DOHH2 (cell line): ENCODE measurements around the gene CCHCR1.
A peak's percentile ranks its signal among the peaks of the same experiment; 100 is the strongest.

Experiments
- H3F3A ChIP-seq: fragments of 200-600 bp; sonication (generic), shearing (Covaris generic); 2 replicates; pipeline ENCODE4 v1.6.0; 2016; ENCODE audit warnings: antibody characterized with exemption, mild to moderate bottlenecking; ENCODE audit not compliant: control insufficient read depth, insufficient read depth
- H3K27ac ChIP-seq: fragments of 200-600 bp; sonication (generic); 2 replicates; pipeline ENCODE4 v1.5.1; 2014; ENCODE audit warnings: low read depth, mild to moderate bottlenecking, low read length, moderate library complexity
- H3K27me3 ChIP-seq: fragments of 200-600 bp; sonication (generic); 2 replicates; pipeline ENCODE4 v1.6.1; 2014; ENCODE audit warnings: mild to moderate bottlenecking, low read length, mixed read lengths; ENCODE audit not compliant: control insufficient read depth
- H3K36me3 ChIP-seq: fragments of 200-600 bp; sonication (generic); 2 replicates; pipeline ENCODE4 v1.6.1; 2014; ENCODE audit warnings: mild to moderate bottlenecking, low read length, moderate library complexity, mixed read lengths; ENCODE audit not compliant: control insufficient read depth
- H3K4me1 ChIP-seq: fragments of 200-600 bp; sonication (generic); 2 replicates; pipeline ENCODE4 v1.6.1; 2014; ENCODE audit warnings: mild to moderate bottlenecking, low read length, mixed read lengths; ENCODE audit not compliant: control insufficient read depth
- H3K4me2 ChIP-seq: fragments of 200-600 bp; sonication (generic); 2 replicates; pipeline ENCODE4 v1.6.0; 2014; ENCODE audit warnings: mild to moderate bottlenecking, low read length, moderate library complexity
- H3K4me3 ChIP-seq: fragments of 200-600 bp; sonication (generic); 2 replicates; pipeline ENCODE4 v1.5.1; 2014; ENCODE audit warnings: mild to moderate bottlenecking, low read length, mixed read lengths
- H3K79me2 ChIP-seq: fragments of 200-600 bp; sonication (generic); 2 replicates; pipeline ENCODE4 v1.6.1; 2014; ENCODE audit warnings: mild to moderate bottlenecking, low read length, mixed read lengths; ENCODE audit not compliant: control insufficient read depth
- H3K9me2 ChIP-seq: fragments of 200-600 bp; sonication (generic); replicated peaks from 2 replicates; pipeline ENCODE4 v1.6.1; 2014; ENCODE audit warnings: mild to moderate bottlenecking, low read length, mixed read lengths; ENCODE audit not compliant: control insufficient read depth
- H3K9me3 ChIP-seq: fragments of 200-600 bp; sonication (generic); 2 replicates; pipeline ENCODE4 v1.6.1; 2014; ENCODE audit warnings: antibody characterized with exemption, low read length, mixed read lengths; ENCODE audit not compliant: control insufficient read depth, insufficient read depth
- H4K20me1 ChIP-seq: fragments of 200-600 bp; sonication (generic); 2 replicates; pipeline ENCODE4 v1.6.0; 2014; ENCODE audit warnings: low read depth, mild to moderate bottlenecking, antibody characterized with exemption, low read length, moderate library complexity; ENCODE audit not compliant: control insufficient read depth, insufficient read depth
- EZH2phosphoT487 ChIP-seq: fragments of 200-600 bp; sonication (generic); IDR thresholded peaks from 2 replicates; pipeline ENCODE4 v1.6.1; 2017; ENCODE audit warnings: borderline replicate concordance, mild to moderate bottlenecking, antibody characterized with exemption, low read length, moderate library complexity, mixed read lengths
- TF ChIP-seq, protein P1 (sequence below): fragments of 200-600 bp; sonication (generic); IDR thresholded peaks from one replicate; pipeline ENCODE4 v1.5.1; 2014; ENCODE audit warnings: antibody characterized with exemption, mild to moderate bottlenecking, low read depth, low read length; ENCODE audit not compliant: poor library complexity, severe bottlenecking

The CCHCR1 gene

DNA sequence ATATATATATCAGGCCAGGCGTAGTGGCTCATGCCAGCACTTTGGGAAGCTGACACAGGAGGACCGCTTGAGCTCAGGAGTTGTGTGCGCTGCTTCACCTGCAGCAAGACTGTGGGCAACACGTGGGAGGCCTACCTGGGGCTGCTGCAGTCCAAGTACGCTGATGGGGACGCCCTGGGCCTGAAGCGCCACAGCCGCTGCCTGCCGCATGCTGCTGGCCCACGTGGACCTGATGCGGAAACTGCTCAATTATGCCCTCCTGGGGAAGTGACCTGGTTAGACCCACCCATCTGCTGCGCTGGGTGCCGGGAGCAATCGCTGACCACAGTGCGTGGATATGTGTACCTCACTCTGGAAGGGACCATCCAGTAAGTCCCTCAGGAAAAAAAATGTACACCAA lies 17.0 kb downstream of the CCHCR1 start:
- Histone ChIP-seq H3K4me1 (peaks cover 5% of the 10 kb centered on the region), H3K27me3 (no peaks in the 10 kb centered on the region)

DNA sequence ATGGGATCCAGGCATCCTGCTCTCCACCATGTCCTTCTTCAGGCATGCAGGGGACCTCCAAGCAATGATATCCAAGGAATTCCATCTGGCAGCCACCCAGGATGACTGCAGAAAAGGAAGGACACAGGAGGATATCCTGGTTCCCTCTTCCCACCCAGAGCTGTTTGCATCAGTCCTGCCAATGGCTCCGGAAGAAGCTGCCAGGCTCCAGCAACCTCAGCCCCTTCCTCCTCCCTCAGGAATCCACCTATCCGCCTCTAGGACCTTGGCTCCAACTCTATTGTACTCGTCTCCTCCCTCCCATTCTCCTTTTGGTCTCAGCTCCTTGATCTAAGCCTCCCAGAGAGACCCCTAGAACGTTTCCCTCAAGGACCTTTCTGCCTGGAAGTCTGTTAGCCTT lies 18.0 kb downstream of the CCHCR1 start:
- Histone ChIP-seq H3K4me2 (no peak overlapping the region), H3K27ac (no peak overlapping the region), H3K9me3 (no peaks in the 10 kb centered on the region), H3K4me3 (no peak overlapping the region), H3K4me1 (peaks cover 5% of the 10 kb centered on the region), H3K36me3 (peaks cover 11% of the 10 kb centered on the region), H3K27me3 (no peaks in the 10 kb centered on the region), H3K79me2 (no peaks in the 10 kb centered on the region), H3K9me2 (no peaks in the 10 kb centered on the region), H3F3A (no peaks in the 10 kb centered on the region), H4K20me1 (no peaks in the 10 kb centered on the region)
- no peak for TF ChIP-seq EZH2phosphoT487
- TF ChIP-seq, protein P1, sequence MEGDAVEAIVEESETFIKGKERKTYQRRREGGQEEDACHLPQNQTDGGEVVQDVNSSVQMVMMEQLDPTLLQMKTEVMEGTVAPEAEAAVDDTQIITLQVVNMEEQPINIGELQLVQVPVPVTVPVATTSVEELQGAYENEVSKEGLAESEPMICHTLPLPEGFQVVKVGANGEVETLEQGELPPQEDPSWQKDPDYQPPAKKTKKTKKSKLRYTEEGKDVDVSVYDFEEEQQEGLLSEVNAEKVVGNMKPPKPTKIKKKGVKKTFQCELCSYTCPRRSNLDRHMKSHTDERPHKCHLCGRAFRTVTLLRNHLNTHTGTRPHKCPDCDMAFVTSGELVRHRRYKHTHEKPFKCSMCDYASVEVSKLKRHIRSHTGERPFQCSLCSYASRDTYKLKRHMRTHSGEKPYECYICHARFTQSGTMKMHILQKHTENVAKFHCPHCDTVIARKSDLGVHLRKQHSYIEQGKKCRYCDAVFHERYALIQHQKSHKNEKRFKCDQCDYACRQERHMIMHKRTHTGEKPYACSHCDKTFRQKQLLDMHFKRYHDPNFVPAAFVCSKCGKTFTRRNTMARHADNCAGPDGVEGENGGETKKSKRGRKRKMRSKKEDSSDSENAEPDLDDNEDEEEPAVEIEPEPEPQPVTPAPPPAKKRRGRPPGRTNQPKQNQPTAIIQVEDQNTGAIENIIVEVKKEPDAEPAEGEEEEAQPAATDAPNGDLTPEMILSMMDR: no peak

More for the DNA sequence above, 17.0 kb downstream of the CCHCR1 start:
- Histone ChIP-seq H3K4me2 (no peak overlapping the region), H3K36me3 (peaks cover 12% of the 10 kb centered on the region), H4K20me1 (no peaks in the 10 kb centered on the region), H3K4me3 (no peak overlapping the region), H3K9me3 (no peaks in the 10 kb centered on the region), H3F3A (no peaks in the 10 kb centered on the region), H3K79me2 (no peaks in the 10 kb centered on the region), H3K9me2 (no peaks in the 10 kb centered on the region), H3K27ac (no peak overlapping the region)
- TF ChIP-seq EZH2phosphoT487: no peak
- TF ChIP-seq, protein P1: no peak

DNA sequence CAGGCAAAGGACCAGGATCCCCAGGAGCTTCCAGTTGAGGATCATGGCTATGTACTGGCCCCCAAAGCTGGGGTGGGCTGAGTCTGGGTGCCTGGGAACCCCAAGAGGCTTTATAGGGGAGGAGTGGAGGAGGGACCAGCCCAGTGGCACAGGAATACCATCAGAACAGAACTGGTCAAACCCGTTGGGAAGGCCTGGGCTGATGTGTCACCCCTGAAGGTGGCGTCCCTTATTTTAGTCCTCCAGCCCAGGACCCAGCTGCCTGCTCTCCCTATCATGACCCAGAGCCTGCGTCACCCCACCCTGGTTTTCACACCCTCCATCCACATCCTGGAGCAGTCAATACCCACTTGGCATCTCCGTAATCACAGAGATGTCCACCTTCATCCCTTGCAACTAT lies 18.6 kb downstream of the CCHCR1 start, which contains the start of gene PSORS1C2:
Gene PSORS1C2 (minus strand): TSS at position 85 of the 400 bp plus-strand sequence. CDS start 40 bp downstream, at position 45.
- no peak within 1 kb of the TSS for H3K27ac ChIP-seq
- no peaks in the 10 kb centered on the region for H3K9me3 ChIP-seq
- H3K36me3 ChIP-seq: peaks cover 4% of the 10 kb centered on the region; the same call in 1 of the 2 replicates
- H3K79me2 ChIP-seq: no peaks in the 10 kb centered on the region
- H3F3A ChIP-seq: no peaks in the 10 kb centered on the region
- TF ChIP-seq, protein P1: no peak
- no peak for TF ChIP-seq EZH2phosphoT487
- no peaks in the 10 kb centered on the region for H3K27me3 ChIP-seq
- H3K4me1 ChIP-seq: peaks cover 5% of the 10 kb centered on the region
- H3K4me2 ChIP-seq: peak within 1 kb of the TSS; percentile 62
- no peaks in the 10 kb centered on the region for H4K20me1 ChIP-seq
- H3K9me2 ChIP-seq: no peaks in the 10 kb centered on the region
- H3K4me3 ChIP-seq: peak within 1 kb of the TSS; percentile 47
